GM18858 (cell line): ENCODE data around the gene PLPP2.

Experiments
- ATAC-seq: cut with Tn5 transposase; IDR thresholded peaks from one replicate; pipeline ENCODE4 v1.9.1; 2021; ENCODE audit not compliant: unreplicated experiment

The PLPP2 gene

DNA sequence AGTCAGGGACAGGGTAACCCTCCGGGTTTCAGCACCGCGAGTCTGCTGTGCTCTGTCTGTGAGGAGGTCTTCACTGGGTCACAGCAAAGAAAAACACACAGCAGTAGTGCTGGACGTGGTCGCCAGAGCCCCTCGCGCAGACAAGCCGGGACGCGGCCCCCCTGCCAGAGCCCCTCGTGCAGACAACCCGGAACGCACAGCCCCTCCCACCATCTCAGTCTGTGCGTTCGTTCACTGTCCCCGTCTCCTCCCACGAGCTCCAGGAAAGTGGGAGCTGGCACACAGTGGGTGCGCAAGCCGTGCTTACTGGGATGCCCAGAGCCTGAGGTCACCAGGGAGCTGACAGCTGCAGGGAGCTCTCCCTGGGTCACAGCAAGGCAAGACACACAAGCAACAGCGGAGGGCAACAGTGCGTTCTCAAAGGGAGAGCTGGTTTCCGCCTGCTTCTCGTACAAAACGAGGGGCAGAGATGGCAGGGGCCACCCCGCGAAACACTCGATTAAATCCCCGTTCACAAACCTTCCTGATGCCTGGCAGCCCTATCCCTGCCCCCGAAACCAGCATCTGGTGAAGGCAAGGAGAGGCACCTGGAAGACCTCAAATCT lies 3.2 kb upstream of the PLPP2 start:
- ATAC-seq, result no peak

DNA sequence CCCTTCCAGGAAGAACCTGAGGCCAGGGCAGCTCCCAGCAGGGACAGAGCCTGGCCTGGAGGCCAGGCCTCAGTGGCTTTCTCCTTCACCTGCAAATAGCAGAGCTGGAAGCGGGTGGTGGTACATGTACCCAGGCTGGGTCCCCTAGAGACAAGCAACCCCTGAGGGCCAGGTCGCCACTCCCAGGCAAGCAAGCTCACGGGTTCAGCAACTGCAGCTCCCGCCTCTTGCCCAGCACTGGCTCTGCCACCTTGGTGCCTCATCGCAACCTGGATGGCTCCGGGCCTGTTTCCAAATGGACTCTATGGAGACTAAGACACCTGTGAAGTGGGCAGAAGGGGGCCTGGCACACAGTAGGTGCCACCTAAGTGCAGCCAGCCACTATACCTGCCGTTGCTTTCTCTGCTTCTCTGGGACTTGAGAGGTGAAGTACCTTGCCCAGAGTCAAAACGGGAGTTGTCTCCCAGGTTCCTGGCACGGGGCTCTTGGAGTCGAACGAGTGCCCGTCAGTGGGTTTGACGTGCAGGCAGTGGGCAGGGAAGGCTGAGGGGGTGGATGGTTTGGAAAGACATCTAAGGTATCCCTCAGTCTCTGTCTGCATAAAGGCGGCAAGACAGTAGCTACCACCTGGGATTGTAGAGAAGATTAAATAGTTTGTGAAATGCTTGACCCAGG lies 2.4 kb upstream of the PLPP2 start:
- no peak for ATAC-seq

DNA sequence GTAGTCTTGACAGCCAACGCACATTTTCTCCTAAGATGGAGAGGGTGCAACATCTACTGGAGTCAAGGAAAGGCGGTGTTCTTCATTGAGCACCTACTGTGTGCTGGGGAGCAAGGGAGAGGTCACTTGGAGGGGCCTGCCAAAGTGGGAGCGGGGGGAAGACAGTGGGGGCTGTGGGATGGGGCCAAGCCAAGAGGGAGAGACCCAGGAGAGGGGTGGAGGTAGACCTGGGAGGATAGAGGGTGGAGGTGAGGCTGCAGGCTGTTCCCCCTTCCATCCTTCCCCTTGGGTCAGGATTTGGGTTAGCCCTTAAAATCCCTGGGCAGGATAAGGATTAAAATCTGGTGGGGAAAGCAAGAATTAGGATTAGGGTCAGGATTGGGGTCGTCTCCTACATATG lies 1.7 kb upstream of the PLPP2 start:
- no peak for ATAC-seq

DNA sequence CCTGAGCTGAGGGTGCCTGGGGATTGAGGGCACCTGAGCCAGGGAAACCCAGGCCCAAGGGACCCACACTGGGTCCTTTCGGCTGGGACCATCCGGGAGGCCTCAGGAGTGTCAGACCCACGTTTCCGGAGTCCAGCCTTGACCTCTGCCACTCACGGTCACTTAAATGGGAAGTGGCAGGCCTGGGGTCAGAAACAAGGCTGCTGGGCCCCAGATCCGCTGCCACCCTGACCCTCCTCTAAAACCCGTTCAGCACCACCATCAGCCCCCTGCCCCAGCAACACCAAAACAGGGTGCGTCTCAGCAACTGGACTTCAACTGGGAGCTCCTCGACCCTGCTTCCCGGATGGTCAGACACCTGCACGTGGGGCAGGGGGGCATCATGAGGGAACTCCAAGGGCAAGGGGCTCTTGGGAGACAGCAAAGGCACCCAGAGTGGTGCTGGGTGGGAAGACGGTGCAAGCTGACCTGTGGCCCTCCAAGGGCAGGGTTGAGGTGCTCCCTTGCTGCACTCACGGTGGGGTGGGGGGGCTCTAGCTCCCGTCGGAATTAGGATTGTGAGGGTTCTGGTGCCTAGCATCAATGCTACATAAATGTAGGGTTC lies 1.2 kb upstream of the PLPP2 start:
- no peak for ATAC-seq

DNA sequence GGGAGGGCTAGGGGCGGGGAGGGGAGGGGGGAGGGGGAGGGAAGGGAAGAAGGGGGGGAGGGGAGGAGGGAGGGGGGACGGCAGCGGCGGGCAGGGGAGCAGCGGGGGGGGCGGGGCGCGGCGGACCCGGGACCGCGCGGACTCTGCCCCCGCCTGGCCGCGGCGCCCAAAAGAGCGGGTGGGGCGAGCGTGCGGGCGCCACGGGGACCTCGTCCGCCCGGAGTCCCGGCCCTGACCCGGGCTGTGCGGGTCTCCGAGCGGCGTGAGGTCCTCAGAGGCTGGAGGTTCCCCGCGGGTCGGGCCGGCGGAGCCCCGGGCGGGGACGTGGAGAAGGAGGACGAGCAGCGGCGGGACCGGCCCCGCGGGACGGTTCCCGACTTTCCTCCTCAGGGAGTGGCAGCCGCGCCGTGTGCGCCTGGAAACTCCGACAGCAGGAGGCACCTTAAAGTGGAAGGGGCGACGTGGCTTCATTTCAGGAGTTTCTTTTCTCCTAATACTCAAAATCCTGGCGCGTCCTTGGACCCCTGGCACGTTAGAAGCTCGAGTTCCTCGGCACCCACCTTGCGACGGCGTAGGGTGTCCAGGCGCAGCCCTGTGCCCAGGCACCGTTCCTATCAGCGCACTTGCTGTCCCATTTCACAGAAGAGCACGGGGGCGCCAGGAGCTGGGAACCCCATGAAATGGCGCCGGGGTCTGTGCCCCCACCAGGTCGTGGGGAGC lies 518 bp upstream of the PLPP2 start:
- ATAC-seq, result no peak

DNA sequence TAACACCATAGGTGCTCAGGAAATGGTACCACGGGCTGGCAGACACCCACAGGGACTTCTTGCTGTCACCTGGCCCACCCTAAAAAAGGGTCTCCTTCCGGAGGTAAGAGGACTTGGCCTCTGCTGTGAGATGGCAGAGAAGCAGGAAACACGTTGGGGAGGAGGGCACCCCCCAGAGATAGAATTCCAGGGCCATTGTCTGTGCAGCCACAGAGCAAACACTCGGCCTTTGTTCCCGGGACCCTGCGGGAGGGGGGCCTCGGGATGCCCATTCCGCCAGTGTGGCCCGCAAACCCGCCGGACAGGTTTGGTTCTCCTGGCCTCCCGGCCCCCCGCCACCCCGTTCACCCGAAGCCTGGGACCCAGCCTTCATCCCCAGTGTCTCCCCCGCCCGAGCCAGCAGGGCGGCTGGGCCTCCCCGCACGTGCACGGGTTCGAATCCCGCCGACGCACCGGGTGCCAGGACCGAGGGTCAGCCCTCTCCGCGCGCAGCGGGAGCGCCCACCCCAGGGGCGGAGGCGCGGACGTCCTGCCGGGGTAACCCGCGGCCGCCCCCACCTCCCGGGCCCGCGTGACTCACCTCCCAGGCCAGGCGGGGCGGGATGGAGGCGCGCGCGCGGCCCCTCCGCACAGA lies 714 bp downstream of the PLPP2 start:
- no peak for ATAC-seq

DNA sequence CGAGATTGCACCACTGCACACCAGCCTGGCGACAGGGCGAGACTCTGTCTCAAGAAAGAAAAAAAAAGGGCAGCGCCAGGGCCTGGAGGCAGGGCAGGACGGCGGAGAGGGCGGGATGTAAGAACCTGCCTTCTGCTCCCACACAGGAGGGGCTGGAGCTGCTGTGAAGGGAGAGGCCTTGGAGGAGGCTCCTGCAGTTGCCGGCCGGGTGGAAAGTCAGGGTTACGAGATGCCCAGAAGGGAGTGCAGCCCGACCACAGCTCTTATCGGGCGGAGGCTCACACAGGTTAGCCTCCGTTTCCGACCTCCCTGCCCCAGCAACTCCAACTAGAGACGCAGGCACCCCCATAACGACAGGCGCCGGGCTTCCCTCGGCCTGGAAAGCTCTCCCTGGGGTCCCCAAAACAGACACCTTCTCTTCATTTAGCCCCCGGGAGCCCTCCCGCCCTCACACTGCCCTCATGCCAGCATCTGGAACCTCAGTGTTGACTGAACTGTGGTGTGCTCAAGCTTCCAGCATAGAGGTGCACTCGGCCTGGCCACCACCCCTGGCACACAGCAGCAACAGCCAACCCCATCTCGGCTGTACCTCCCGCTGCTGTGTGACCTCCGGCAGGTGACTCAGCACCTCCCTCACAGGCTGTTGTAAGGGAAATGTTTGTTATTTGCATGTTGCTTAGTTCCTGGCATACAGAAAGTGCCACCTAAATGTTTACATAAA lies 1.4 kb downstream of the PLPP2 start:
- ATAC-seq, result no peak

DNA sequence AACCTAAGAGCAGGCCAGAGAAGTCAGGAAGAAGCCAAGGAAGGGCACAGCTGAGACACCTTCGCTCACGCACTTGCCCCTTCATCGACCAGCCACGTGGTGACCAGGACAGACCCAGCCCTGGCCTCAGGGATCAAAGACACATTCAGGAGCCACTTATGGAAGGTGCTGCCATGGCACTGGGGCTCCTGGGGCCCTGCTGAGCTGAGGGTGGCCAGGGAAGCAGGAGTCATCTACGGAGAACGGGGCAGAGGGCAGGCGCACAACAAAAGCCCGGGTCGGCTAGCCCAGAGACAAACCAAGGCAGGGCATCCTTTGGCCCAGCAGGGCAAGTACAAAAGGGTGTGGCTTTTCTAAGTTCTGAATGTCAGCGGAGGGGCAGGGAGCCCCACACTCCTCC lies 2.3 kb downstream of the PLPP2 start:
- ATAC-seq, result no peak

DNA sequence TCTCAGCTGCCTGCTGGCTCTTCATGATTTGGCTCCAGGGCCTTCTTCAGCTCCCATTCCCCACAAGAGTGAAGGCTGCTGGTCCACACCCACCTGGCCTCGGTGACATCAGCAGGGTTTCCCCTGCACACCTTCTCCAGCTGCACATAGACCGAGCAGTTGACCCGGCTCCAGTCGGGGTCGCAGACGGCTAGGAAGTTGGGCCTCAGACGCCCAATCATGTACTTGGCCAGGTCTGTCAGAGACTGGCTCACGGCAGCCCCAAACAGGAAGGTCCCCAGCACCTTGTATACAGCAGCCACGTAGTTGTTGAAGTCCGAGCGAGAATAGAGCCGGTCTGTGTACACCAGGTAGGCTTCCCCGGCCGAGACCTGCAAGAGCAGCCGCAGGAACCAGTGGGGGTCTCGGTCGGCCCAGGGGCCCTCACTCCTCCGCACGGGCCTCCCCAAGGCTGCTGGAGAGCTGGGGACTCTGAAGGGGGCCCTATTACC lies 3.8 kb downstream of the PLPP2 start:
- no peak for ATAC-seq

DNA sequence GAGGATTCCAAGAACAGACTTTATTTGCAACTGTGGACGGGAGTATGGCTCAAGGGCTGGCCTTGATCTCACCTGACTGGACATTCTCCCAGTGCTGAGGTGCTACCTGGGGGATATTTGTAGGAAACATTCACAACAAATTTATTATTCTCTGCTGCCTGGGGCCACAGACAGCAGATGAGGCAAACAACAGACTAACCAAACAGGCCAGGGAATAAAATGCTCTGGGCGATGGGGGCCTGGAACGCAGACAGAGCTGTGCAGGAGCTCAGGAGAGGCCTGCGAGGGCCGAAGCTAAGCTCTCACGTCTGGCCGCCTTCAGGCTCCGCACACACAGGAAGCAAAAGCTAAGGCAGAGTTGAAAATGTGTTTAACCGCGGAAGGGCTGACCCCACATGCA lies 7.8 kb downstream of the PLPP2 start:
- no peak for ATAC-seq

DNA sequence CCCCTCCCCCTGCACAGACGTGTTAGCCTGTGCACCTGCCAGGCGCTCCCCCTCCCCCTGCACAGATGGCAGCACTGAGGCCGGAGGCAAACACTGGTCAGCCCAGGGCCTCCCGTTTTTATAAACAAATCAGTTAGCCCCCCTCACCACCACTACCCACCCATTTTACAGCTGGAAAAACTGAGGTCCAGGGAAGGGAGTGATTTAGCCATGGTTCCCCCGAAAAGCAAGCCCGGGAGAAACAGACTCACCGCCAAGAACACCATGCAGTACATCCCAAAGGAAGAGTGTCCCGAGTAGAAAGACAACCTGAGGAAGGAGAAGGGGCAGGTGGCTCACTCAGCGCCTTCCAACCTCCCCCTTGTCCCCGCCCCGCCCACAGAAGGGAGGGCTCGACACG lies 8.7 kb downstream of the PLPP2 start:
- ATAC-seq, result no peak

DNA sequence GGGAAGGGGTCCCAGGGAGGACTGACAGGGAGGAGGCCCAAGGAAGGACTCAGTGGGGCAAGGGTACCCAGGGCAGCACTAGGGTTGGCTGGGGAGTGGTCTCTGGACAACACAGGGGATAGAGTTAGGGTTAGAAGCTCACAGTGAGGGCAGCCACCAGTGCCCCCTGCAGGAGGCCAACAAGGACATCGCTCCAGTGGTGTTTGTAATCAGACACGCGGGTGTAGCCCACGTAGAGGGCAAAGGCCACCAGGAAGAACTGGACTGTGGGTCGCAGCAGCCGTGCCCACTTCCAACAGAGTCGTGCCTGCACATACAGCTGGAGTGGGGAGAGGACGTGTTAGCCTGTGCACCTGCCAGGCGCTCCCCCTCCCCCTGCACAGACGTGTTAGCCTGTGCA lies 9.2 kb downstream of the PLPP2 start:
- no peak for ATAC-seq

DNA sequence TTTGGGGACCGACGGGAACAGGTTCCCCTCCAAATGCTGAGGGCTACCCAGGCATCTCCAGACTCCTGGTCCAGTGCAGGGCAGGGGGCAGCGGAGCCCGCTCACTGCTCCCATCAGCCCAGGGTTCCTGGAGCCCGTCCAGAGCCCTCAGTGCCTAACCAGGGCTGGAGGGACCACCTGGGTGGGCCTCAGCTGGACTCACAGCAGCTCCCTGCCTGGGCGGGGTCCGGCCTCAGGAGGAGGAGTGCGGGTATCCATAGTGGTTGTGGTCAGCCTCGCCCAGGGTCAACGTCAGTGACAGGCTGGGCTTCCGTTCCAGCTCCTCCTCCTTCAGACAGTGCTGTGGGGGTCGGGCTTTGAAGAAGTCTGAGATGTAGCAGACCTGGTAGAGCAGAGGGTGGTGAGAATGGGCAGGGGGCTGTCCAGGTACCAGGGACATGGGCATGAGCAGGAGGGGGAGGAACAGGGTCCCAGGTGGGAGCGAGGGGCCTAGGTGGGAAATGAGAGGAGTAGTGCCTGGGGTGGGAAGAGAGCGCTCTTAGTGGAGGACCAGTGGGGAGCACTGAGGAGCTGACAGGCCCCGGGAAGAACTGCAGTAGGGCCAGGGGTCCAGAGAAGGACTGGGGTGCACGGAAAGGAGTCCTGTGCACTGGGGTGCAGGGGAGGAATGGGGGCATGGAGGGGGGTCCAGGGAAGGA lies 9.9 kb downstream of the PLPP2 start:
- ATAC-seq, result no peak

DNA sequence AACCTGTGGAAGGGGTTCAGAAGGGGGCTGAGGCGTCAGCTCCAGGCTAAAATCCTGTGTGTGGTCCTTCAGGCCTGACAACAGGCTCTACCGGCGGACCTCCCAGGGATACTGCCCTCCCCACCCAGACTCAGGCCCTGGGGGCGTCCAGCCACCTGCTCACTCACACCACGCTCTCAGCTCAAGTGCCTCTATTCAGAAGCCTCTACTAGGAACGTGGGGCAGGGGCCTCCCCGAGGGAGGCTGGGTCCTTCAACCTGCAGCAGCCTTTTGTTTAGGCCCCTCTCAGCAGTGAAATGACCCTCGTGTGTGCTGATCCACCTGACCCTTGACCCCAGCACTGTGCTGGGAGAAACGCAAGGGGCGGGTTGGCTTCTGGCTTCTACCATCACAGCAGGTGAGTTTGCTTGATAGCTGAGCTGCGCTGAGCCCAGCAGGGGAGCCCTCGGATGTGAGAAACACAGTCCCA lies 10.6 kb downstream of the PLPP2 start:
- no peak for ATAC-seq

DNA sequence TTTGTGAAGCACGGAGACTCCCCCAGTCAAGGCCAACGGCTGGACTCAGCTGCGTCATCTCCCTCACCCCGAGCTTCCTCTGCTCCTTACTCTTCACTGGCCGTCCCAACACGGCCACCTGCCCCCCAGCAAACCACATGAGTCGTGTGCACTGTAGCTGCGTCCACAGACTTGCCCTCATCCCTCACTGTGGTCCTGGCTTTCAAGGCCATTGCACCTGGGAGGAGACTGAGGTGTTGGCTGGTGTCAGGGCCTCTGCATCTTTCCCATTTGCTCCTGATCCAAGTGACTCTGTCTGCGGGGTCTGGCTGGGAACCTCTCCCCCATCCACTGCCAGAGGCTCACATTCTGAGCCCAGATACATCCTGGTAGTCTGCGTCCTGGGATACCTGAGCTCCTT lies 11.5 kb downstream of the PLPP2 start:
- no peak for ATAC-seq

DNA sequence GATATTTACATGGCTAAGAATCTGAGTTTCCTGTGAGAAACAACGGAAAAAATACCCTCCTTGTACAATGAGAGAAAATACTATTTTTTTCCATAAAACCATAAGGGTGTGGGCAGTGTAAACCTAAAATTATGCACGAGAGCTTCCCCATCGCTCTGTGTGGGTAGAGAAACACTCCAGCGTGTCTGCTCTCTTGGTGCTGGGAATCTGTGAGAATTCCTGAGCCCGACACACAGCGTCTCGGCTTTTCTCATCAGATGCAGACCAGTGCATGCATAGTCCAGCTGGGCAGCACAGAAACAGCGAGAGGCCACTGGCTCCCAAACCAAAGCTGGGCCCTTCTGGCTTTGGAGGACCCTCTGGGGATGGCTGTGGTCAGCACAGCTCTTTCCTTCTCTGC lies 12.0 kb downstream of the PLPP2 start:
- no peak for ATAC-seq

DNA sequence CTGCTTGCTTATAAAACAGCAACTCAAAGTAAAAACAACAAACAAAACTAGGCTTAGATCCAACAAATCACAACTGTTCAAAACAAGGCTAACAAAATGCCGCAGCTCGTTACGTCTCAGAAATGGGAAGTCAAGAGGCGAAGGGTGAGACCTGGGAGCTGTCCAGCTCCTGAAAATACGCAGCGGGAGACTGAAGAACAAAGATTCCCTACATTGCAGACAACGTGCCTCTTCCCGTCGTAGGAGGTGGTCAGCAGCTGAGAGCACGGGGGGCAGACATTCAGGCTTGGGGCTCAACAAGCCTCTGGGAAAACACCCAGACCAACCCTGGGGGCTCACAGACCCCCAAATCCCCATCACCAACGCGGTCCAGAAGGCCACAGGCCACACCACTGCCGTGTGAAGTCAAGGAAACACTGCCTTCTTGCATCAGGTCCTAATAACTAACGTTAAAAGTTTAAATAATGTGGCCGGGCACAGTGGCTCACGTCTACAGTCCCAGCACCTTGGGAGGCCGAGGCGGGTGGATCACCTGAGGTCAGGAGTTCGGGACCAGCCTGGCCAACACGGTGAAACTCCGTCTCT lies 13.5 kb downstream of the PLPP2 start:
- ATAC-seq, result no peak

DNA sequence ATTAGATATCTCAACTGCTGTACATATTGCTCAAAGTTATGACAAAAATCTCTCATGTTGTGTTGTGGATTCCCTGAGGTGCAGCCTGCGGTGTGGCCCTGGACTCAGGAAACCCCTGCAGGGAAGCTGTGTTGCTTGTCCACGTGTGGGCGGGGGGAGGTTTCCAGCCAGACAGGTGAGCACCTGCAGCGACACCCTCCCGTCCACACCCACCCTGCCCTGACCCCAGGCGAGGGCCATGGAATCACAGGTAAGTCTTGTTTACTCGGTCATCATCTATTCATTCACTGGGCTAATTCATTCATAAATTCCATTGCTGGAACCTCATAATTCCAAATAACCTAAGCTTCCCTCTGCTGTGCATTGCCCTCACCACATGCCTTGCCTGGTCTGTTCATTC lies 14.1 kb downstream of the PLPP2 start:
- no peak for ATAC-seq

DNA sequence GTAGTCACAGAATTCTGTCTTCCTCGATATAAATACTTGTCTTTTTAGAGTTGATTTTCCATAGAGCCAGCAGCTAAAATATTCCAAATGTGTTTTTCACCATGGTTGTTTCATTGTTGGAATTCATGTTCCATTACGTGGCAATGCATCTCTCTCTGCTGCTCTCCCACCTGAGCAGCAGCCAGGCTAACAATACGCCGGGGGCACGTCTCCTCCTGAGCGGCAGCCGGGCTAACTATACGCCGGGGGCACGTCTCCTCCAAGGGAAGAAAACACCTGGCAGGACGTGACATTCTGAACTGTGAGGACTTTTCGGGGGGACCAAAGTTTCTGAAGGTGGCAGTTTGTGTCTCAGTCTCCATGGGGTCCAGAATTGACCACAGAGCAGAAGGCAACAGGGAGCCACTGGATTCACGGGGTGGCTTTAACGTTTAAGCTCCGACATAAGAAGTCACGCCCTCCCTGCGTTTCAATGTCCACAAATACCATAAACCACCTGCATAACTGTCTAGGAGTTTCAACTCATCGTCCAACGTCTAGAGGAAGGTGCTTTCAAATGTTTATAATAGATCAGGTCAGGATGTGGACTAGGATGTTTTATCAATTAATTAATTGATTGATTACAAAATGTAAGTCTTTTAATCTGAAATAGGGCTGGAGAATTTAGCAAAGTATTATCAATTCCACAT lies 15.1 kb downstream of the PLPP2 start:
- no peak for ATAC-seq
